Airway epithelial cell (primary cell): Measurements from ENCODE around the gene PAPOLB. TPM values are rescaled to one million over a fixed set of nuclear protein-coding genes. Genes with fewer than 3 reads are reported as not detected.

ENCODE experiments used
- total RNA-seq: library from RNA; depleted of rRNA; stranded (reverse); fragments of >200 nt; gene quantifications from 2 replicates; pipeline ENCODE4 v1.2.3, GENCODE V29; 2015

The PAPOLB gene
- not detected in 2 replicates for total RNA-seq

DNA sequence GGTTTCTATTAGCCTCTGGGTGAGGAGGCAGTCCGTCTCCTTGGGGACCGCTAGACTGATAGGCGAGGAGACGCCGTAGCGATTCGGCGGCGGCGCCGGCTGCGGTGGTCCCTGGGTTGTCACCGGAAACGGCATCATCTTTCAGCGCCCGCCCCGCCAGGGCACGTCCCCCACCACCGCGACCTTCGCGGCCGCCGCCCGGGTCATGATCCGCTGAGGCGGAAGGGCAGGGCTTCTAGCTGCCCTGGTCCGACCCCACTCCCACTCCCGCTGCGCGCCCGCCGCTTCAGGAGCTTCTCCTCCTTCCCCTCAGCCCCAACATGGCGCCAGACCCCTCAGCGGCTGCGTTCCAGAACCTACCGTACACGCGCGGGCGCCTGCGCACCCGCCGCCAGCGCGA, at the start of gene PAPOLB:
TSS of gene PAPOLB (minus strand) at position 358 of the 400 bp plus-strand sequence. CDS start at position 138, 220 bp downstream.

DNA sequence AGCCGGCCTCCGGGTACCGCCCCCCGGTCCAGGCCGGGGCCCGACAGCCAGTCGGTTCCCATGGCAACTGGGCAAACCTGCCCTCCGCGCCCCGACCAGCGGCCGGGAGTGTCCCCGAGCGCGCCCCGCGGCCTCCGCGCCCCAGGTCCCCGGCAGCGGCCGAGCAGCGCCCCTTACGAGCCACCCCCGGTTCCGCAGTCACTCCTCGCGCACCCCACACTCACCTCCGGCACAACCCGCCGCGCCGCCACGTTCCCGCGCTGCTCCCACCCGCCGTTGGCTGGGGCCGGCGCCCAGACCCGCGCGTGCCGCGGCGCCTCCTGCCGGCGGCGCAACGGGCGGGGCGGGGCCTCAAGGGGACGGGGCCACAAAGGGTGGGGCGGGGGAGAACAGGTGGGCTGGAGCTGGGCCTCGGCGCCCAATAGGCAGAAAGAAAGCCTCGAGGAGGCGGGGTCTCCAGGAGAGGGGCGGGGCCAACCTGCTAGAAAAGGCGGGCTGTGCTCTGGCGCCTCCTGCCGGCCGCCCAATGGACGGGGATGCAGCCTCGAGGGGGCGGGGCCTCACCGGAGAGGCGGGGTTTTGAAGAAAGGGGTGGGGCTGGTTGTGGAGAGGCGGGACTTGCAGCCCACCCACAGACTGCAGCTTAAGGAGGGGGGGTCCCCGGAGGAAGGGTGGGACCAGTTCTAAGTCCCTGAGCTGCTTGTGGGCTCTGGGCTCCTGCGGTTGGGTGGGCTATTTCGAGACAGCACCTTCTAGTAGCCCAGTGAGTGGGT, 21.7 kb upstream of the PAPOLB start, which contains the start of gene RADIL:
TSS of gene RADIL (minus strand) at position 345 of the 773 bp plus-strand sequence. CDS start 5,577 bp downstream, outside the sequence.

Other genes with a start within 250 kb of the PAPOLB start
- gene FOXK1, start 179.7 kb downstream of the PAPOLB start, total RNA-seq = 27.5 and 34.5 TPM in 2 replicates
- 18.0 and 22.6 TPM in 2 replicates for gene AP5Z1, start 86.4 kb downstream of the PAPOLB start, total RNA-seq
- gene RADIL, start 21.7 kb upstream of the PAPOLB start, total RNA-seq = 0.14 and 0.88 TPM in 2 replicates
- not detected in 2 replicates for gene MMD2, start 97.2 kb upstream of the PAPOLB start, total RNA-seq
- 6.6 and 7.2 TPM in 2 replicates for gene RBAK, start 183.8 kb upstream of the PAPOLB start, total RNA-seq